GM12864 (cell line): Measurements from ENCODE around the gene ICAM4.

Experiments used
- DNase-seq: peaks from one replicate; pipeline ENCODE4 v3.0.0-alpha.2; 2011; ENCODE audit warnings: low read depth
- H3K4me3 ChIP-seq: 2 replicates; pipeline ENCODE4 v1.5.1; 2011; ENCODE audit warnings: mild to moderate bottlenecking, low read depth, low read length, control low read depth
- CTCF ChIP-seq: IDR thresholded peaks from 2 replicates; pipeline ENCODE4 v1.5.1; 2011; ENCODE audit warnings: low read depth, mild to moderate bottlenecking, moderate library complexity, low read length, control low read depth, inconsistent platforms; ENCODE audit errors: missing control alignments

The ICAM4 gene

GRCh38 chr19:10269333-10270179, 17.2 kb upstream of the ICAM4 start:
- DNase-seq: no peak
- H3K4me3 ChIP-seq: peak overlapping the region; percentile 78
- peak; percentile 88 for TF ChIP-seq CTCF

- no peak for DNase-seq
- no peak for TF ChIP-seq CTCF
- H3K4me3 ChIP-seq: peak overlapping the region; percentile 78
Measured at GRCh38 chr19:10270180-10270615, 16.6 kb upstream of the ICAM4 start.

- TF ChIP-seq CTCF: peak; percentile 17
- peak; percentile 67 for DNase-seq
- peak within 1 kb of the TSS; percentile 78 for H3K4me3 ChIP-seq
Measured at GRCh38 chr19:10270616-10271394, 15.9 kb upstream of the ICAM4 start, which contains the start of gene ICAM1. Gene ICAM1, plus strand, starts transcription at chr19:10271120. Its CDS starts 40 bp downstream, at chr19:10271160.

DNA sequence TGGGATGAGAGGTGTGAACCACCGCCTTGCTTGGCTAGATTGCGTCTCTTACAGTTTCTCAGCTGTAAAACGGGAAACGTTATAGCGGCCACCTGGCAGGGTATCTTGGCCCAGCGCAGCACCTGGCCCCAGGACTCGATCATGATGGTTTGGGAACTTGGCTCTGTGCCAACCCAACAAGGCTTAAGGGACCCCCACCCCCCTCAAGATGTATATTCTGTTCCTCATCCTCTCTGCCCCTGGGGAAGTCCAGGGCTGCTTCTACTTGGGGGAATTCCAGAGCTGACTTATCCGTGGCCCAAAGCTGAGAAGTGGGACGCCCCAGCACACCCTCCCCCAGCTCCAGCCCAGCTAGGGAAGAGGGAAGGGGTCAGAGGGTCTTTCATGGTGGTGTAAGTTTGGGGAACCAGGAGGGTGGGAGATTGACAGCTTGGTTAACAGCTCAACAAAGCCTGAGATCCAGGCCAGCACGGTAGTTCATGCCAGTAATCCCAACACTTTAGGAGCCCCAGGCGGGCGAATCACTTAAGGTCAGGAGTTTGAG, 15.1 kb upstream of the ICAM4 start:
- peak overlapping the region; percentile 78 for H3K4me3 ChIP-seq
- TF ChIP-seq CTCF: no peak
- DNase-seq: peak; percentile 70

DNA sequence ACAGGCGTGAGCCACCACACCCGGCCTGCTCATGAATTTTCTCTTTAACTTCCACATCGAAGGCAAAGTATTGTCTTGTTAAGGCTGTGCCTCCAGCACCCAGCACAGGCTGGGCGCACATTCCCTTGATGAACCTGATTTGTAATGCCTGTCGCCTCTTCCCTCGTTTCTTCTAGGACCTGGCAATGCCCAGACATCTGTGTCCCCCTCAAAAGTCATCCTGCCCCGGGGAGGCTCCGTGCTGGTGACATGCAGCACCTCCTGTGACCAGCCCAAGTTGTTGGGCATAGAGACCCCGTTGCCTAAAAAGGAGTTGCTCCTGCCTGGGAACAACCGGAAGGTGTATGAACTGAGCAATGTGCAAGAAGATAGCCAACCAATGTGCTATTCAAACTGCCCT, 12.2 kb upstream of the ICAM4 start:
- peak overlapping the region; percentile 78 for H3K4me3 ChIP-seq
- no peak for TF ChIP-seq CTCF
- no peak for DNase-seq

GRCh38 chr19:10277795-10278589, 8.8 kb upstream of the ICAM4 start:
- H3K4me3 ChIP-seq: no peak overlapping the region
- TF ChIP-seq CTCF: no peak
- no peak for DNase-seq
